ENCODE data around the gene KIF26B.

KIF26B gene

DNA sequence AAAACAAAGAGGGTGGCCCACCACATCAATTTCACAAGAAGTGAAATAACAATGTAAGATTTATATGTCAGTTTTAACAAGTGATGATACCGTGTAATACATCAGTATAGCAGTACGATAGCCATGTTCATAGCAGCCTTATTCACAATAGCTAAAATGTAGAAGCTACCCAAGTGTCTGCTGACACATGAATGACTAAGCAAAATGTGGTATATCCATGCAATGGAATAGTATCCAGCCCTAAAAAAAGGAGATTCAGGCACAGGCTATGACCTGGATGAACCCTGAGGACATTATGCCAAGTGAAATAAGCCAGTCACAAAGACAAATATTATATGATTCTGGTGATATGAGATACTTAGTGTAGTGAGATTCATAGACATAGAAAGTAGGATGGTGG, 18.0 kb downstream of the KIF26B start:
- DNase-seq (ENCODE audit: low read depth): no peak

DNA sequence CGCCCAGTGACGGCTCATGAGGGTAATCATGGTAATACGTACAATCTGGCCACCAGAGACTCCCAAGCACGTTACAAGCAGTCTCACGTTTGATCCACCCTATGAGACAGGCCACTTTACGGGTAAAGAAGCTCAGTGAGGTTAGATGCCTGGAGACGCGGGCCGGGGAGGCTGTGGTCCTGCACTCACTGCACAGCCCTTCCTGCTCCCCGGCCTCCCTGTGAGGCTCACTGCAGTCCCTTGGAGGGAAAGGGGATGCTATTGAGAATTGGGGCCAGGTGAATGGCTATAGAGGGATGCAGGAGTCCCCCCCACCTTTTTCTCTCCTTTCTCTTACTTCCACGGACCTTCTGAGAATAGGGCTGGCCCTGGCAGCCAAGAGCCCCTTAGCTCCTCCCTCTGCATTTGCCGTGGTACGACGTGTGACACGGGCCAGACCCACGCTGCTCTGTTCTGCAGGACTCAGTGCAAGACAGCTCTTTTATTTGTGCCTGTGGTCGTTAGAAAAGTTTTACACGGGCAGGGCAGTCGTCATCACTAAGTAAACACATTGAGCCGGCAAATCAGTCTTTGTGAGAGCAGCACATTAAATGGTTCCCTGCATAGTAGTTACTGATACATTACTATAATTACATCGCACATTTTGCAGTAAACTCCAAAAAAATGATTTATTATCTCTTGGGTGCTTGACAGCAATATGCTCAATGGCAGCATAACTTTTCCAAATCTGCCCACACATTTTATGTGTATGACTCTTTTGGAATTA, 18.8 kb downstream of the KIF26B start:
- no peak for DNase-seq (ENCODE audit: low read depth)

DNA sequence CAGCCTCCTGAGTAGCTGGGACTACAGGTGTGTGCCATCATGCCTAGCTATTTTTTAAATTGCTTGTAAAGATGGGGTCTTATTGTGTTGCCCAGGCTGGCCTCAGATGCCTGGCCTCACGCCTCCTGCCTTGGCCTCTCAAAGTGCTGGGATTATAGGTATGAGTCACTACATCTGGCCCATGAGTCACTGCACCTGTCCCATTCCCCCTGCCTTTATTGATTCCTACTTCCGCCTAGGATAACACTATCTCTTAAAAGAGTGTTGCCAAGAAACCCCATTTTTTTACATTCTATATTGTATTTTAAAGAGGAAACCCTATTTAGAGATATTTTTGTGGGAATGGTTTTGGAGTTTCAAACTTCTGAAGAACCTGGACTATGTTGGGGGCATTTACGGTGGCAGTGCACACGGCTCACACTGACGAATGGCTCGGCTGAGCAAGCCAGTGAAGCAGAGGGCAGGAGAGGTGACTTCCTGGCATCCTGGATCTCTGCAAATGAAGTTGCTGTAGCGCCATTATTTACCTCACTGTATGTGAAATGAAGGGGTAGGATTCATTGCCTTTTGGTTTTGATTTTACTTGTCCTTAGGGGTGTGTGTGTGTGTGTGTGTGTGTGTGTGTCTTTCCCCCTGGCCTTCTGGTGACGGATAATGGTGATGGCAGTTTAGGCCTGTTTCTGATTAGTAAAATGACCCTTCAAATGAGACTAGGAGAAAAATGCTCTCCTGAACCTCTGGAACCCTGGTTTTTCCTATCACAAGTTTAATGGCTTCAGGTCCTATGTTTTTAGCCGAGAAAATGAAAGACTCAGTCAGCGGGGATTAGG, 22.5 kb downstream of the KIF26B start:
- DNase-seq (ENCODE audit: low read depth): no peak

DNA sequence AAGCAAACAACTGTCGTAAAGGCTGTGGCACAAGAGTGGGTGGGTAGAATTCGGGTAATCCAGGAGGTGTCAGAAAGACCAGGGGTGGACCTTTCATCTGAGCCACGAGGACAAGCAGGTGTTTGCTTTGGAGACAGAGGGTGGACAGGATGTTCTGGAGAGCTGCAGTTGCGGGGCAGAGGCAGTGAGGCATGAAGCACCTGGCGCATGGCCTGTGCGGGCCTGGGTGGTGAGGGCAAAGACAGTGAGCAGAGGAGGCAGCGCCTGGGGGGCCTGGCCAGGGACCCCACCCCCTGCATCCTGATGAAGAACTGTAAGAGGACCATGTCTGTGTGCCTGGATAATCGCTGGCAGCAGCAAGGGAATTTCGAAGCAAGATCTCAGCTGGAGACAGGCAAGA, 24.9 kb downstream of the KIF26B start:
- DNase-seq (ENCODE audit: low read depth): no peak

DNA sequence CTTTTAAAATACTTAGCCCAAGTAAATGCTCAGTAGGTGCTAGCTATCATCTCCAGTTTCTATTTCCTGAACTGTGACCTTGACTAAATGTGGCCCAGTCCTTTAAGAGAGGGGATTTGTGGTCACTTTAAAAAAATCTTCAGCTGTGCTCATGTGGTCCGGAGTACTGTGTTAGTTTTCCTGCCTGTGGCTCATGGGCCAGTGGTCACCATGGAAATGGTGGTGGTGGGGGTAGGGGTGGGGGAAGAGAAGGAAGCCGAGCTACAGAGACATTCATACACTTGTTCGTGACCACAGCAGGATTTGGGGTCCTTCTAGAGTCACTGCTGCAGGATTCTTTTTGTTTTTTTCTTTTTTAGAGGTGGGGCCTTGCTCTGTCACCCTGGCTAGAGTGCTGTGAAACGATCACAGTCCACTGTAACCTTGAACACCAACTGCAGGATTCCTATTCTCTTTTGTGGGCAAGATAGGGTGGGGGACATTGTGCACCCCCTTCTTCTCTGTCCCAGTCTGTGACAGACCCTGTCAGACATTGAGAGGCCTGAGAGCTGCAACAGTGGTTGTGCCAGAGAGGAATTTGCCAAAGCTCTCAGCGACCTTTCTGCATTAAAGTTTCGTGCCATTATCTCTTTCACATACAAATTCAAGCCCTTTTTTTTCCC, 25.8 kb downstream of the KIF26B start:
- no peak for DNase-seq (ENCODE audit: low read depth)

DNA sequence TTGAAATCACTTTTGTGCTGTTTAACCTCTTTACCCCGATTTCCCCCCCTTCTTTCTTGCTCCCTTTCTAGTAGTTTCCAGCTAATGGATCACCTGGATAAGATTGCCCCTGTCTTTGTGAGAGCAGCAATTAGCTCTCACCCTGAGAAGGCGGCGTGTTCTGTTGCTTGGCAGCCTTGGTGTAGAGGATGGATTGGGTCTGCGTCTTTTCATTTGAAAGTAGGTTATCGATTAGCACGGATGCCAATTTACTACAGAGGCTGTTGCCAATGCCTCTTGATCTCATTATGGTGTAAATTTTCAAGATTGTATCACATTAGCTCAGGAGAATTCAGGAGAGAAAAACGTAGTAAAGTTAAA, 26.4 kb downstream of the KIF26B start:
- no peak for DNase-seq (ENCODE audit: low read depth)

DNA sequence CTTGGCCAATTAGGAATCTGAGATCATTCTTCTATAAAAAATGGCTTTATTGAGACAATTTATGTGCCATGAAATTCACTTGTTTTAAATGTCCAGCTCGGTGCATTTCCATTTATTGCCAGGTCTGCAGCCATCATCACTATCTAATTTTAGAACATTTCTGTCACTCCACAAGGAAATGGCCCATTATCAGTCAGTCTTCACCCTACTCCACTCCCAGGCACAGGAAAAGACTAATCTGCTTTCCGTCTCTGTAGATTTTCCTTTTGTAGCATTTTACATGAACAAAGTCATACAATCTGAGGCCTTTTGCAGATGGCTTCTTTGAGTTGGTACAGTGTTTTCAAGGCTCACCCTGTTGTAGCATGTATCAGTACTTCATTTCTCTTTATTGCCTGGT, 27.2 kb downstream of the KIF26B start:
- no peak for DNase-seq (ENCODE audit: low read depth)

DNA sequence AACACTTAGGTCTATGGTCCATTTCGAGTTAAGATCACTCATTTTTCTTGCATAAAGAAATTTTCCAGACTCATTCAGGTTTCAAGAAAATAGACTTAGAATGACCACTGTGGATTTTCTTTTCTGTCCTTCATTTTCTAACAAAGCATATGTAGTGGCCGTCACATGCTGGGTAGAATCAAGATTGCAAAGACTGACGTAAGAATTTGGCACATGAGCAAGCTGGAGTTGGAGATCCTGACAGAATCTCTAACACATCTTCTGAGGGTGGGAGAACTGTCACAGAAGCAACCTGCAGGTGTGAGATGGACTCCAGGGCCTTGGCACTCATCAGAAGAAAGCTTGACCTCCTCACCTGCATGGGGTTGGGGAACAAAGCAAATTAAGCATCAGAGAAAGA, 28.6 kb downstream of the KIF26B start:
- DNase-seq (ENCODE audit: low read depth): no peak

DNA sequence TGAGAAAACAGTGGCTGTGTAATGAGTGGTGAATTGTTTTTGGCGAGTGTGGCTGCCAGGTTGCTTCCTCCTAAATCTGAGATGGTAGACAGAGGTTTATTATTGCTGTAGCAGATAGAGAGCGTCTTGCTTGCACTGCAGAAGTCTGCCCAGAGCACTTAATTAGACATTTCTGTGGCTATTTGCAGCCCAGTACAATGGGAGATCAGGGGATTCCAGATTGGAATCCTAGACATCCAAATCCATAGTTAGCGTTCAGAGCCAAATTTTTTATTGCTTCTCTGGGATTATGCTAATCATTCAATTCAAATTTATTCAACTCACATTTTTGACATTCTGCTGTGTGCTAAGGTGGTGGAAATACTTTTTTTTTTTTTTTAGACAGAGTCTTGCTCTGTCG, 30.0 kb downstream of the KIF26B start:
- no peak for DNase-seq (ENCODE audit: low read depth)

DNA sequence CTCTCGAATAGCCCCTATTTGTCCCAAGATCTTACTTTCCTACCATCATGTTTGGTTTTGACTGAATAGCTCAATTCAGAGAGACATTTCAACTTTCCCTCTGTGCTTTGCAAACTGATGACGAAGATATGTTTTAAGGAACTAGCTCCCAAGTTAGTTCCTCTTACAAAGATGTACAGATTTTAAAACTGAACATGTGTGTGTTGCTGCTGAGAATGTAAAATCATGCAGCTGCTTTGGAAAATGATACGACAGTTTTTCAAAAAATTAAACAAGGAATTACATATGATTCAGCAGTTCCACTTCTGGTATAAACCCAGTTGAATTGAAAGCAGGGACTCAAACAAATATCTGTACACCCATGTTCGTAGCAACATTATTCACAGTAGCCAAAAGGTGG, 33.6 kb downstream of the KIF26B start:
- DNase-seq (ENCODE audit: low read depth): no peak

DNA sequence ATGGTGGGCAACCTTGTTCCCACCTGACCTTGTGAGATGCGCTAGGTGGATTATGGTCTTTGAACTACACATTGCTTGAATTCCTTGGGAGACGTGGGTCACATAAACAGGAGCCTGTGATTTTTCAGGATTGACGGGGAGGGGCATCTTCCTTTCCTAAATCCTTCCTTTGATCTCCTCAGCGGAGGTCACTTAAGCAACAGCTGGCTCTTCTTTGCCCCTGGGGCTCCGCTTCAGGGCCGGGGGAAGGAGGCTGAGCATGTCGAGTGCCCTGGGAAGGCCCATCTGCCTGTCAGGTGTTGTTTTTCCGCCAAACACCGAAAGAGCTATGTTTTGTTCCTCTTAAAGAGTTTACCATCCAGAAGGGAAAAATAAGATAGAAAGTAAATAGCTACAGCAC, 40.6 kb downstream of the KIF26B start:
- DNase-seq (ENCODE audit: low read depth): no peak

DNA sequence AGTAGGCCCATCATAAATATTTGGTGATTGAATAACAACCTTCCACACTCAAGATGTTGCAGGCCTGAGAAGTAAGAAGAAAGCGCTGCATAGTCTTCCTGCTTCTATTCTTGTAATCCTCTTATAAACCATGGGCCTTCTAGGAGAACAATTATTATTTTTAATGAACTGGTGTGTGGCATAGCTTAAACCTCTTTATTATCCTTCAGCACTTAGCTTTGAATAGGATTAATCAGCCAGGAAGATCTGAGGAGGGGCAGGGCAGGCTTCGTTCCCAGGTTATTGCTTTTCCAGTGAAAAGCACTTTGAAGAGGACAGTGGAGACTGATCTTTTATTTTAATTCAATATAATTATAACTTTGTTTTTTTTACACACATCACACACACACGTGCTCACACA, 42.3 kb downstream of the KIF26B start:
- DNase-seq (ENCODE audit: low read depth): no peak

DNA sequence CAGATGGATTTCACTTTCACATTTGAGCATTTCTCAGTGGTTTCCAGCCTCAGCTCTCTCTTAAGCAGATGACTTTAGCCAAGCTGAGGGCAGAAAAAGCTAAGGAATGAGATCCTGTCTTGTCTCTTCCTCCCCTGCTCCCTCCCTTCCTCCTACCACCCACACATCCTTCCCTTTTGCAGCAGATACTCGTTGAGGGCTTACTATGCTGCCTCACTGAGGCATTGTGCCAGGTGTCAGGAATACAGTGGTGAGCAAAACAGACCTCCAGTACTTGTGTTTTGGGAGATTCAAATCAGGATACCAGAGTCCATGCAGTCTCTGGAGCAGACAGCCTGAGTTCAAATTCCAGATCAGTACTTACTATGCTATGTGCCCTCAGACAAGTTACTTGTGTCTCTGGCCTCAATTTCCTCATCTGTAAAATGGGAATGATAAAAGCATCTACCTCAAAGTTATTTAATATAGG, 43.2 kb downstream of the KIF26B start:
- DNase-seq (ENCODE audit: low read depth): no peak

DNA sequence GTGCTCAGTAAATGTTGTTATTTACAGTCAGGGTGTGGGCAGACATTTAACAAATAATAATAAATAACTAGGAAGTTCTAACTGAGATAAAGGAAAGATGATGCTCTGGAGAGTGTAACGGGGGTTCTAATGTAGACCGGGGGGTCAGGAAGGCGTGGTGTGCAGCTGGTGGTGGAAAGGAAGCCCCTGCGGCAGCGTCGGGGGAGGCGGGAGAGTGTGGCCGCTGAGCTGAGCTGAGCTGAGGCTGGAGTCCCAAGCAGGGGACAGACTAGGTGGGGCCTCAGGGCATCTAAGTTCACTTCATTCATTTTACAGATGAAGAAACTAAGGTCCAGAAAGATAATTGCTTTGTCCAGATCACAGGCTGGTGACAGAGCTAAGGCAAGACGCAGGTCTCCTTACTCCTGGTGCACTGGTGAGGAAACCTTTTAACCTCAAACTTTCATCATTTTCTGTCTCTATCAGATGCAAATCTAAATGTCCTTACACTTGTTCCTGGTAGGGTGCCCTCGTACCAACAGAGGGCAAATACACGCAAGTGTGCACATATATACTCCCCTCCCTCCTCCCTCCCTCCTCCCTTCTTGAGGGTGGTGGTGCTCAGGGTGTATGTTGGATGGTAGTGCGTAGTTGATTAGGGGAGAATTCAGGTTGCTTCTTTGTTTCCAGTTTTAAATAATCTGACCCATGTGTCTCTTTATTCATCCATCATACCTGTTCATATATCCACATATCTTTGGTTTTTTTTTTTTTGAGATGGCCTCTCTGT, 44.1 kb downstream of the KIF26B start:
- no peak for DNase-seq (ENCODE audit: low read depth)

DNA sequence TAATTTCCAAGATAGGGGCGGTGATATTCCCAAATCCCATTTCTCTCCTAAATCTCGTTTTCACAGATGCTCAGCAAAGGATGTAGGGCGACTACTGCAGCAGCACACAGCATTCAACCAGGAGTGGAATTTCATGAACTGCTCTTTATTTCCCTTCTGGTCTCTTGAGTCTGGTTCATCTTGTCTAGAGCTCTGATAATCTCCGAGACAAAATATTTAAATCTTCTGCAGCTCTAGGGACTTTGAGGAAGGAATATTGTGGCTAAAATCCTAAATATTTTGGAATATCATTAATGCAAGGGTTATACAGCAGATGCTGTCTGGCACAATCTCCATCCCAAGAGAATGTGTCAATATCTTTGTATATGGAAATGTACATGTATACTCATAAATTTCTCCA, 45.4 kb downstream of the KIF26B start:
- DNase-seq (ENCODE audit: low read depth): no peak

DNA sequence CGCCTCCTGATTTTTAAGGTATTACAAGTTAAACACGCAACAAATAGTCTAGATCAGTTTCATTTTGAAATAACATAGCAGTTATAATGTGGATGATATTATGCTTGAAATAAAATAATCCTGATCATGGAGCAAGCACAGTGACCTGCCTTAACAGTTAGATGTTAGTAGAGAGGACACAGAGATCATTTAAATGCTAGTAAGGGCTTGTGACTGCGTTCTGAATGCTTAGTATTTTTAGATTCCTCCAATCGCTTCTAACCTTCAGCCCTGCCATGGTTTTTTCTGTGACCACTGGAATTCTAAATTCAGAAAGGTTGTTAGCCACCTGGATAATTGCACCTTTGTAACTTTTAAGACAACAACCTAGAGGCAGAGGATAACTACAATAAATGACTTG, 46.4 kb downstream of the KIF26B start:
- DNase-seq (ENCODE audit: low read depth): no peak

DNA sequence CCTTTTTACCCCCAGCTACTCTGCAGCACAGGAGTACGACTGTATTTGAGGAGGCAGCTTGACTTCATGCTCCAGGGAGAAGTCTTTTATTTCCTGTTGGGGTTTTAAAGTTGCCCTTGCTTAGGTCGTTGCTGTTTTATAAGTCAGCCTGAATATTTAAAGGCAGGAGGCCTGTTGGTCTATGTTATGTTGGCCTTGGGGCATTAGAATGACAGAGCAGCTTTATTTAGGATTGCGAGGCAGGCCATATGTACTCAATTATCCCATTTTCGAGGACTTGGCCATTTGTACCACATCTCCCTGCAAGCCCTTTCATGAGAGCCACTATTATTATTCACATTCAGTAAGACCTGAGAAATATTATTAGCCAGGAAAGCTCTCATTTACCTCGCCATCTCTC, 47.0 kb downstream of the KIF26B start:
- DNase-seq (ENCODE audit: low read depth): no peak

DNA sequence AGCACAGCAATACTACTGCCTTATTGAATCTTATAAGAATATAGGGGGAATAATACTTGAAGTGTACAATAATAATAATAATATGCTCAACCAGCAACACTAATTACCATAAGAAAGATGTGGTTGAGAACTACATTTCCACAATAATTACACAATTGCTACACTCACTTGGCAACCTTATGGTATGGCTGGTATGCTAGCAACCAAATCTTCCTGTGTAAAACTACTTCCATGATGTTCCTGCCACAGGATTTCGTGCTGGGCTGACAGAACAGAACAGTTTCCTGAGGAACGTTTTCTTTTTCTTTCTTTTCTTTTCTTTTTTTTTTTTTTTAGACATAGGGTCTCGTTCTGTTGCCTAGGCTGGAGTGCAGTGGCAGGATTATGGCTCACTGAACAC, 50.6 kb downstream of the KIF26B start:
- DNase-seq (ENCODE audit: low read depth): no peak

DNA sequence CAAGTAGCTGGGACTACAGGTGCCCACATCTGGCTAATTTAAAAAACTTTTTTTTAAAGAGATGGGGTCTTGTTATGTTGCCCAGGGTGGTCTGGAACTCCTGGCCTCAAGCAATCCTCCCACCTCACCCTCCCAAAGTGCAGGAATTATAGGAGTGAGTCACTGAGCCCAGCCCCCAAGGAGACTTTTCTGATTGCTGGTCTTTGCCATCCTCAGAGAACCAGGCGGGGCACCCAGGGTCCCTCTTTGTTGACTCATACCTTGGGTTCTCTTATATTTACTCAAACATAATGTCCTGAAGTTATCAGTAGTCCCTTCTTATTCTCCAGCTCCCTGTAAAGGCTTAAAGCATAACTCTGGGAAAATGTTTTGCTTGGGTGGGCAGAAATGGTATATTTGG, 51.1 kb downstream of the KIF26B start:
- DNase-seq (ENCODE audit: low read depth): no peak

DNA sequence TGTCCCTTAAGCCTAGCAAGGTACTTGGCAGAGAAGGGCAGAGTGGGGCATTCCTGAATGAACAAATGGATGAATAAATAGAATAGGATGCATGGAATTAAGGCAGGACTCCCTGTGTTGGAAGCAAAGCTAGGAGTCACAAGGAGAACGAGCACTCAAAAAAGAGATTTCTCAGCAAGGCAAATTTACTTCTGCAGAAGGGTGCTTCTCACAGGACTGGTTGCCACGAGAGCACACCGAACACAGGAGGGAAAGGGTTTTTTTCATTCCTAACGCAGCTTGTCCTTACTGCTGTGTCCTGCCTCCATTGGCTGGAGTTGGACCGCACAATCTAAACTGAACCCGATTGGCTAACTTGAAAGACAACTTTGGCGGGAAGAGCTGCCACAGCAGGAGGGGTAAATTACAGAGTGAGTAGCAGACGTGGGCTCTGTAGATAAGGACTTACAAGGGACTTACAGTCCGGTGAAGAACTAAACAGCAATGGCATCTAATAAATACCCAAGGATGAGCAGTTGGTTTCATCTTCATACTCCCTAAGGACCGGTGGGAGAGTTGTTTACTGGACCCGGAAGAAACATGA, 52.4 kb downstream of the KIF26B start:
- DNase-seq (ENCODE audit: low read depth): no peak

DNA sequence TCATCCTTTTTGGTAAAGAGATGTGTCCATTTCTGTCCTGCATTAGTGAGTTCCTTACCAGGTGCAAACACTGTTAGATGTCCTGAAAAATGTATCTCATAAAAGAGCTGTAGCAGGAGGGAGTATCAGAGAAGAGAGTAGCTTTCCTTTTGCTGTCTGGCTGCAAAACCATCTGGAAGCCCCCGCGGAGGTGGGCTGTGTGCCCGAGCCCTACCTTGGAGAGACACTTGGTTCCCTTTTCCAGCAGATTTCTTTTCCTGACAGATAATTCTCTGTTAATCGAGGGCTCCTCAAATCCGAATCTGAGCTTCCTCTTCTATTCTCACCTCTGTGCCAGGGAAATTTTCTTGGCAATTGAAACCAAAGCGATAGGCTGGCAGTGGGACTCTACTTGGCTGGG, 53.0 kb downstream of the KIF26B start:
- no peak for DNase-seq (ENCODE audit: low read depth)
